ENCODE measurements around the gene CFAP43.

CFAP43 gene

DNA sequence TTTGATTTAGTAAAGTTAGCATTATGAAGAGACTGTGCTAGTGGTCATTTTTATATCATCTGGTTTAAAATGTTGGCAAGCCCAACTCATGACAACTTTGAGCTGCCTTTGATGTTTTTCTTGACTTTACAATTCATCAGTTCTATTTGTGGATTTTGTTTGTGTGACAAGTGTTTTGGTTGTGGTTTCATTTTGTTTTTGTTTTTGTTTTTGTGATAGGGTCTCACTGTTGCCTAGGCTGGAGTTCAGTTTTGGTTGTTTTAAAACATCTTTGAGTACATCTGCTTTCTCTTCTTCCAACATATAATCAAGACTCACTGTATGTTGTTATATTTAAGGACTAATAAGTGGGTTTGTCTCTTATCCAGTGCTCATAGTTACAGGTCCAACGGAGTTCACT, 127.7 kb downstream of the CFAP43 start:
- H3K27ac ChIP-seq (ENCODE audit: low read depth, low read length) = no peak overlapping the region
- H3K9ac ChIP-seq (ENCODE audit: low read length) = no peak overlapping the region
- H3K4me3 ChIP-seq (ENCODE audit: low read depth in 1 of 2, low read length in 2 of 2) = no peak overlapping the region
- H3K27me3 ChIP-seq (ENCODE audit: control insufficient read depth in 1 of 2, insufficient read depth in 2 of 2, low read length in 2 of 2) = no peaks in the 10 kb centered on the region
- H3K4me1 ChIP-seq (ENCODE audit: insufficient read depth, low read length) = no peaks in the 10 kb centered on the region
- H3K9me3 ChIP-seq (ENCODE audit: low read length) = no peaks in the 10 kb centered on the region
- H3K36me3 ChIP-seq (ENCODE audit: insufficient read depth, low read length) = no peaks in the 10 kb centered on the region

DNA sequence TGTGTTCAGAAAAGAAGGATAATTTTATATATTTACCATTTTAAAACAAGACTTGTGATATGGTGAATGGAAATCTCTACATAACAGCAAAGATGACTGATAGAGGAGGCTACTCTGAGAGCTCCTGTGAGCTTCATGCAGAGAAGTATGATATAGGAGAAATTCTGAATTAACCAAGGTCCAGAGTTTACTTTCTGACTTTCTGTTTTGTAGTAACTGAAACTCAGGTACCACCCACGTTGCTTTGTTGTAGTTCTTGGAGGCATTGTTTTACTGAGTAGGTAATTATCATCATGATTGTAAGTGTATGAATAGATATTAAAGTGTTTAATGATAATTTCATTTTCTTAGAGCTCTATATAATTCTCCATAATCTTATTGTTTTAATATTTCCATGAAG, 128.2 kb downstream of the CFAP43 start:
- H3K36me3 ChIP-seq (ENCODE audit: insufficient read depth, low read length) = no peaks in the 10 kb centered on the region
- H3K4me3 ChIP-seq (ENCODE audit: low read depth in 1 of 2, low read length in 2 of 2) = no peak overlapping the region
- no peak overlapping the region for H3K9ac ChIP-seq (ENCODE audit: low read length)
- no peak overlapping the region for H3K27ac ChIP-seq (ENCODE audit: low read depth, low read length)
- H3K9me3 ChIP-seq (ENCODE audit: low read length) = no peaks in the 10 kb centered on the region
- no peaks in the 10 kb centered on the region for H3K4me1 ChIP-seq (ENCODE audit: insufficient read depth, low read length)
- no peaks in the 10 kb centered on the region for H3K27me3 ChIP-seq (ENCODE audit: control insufficient read depth in 1 of 2, insufficient read depth in 2 of 2, low read length in 2 of 2)

DNA sequence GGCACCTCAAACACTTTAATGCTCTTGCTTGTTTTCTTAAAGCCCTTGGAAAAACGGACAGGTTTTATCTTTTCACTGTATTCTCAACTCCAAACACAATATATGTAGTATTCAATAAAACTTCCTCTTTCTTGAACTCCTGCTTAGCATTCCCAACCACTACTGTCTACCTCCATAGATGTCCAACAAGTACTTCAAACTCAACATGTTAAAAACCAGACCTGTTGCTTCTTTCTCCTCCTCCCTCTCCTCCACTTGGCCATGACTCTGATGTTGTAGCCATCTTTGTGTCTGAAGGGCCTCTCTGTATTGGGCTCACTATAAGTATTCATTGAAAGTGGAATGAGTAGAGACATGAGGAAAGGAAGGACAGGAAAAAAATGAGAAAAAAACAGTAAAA, 130.3 kb downstream of the CFAP43 start:
- Histone ChIP-seq H3K4me3 (ENCODE audit: low read depth in 1 of 2, low read length in 2 of 2) (no peak overlapping the region), H3K27ac (ENCODE audit: low read depth, low read length) (no peak overlapping the region), H3K4me1 (ENCODE audit: insufficient read depth, low read length) (no peaks in the 10 kb centered on the region), H3K27me3 (ENCODE audit: control insufficient read depth in 1 of 2, insufficient read depth in 2 of 2, low read length in 2 of 2) (no peaks in the 10 kb centered on the region), H3K9ac (ENCODE audit: low read length) (no peak overlapping the region), H3K36me3 (ENCODE audit: insufficient read depth, low read length) (no peaks in the 10 kb centered on the region), H3K9me3 (ENCODE audit: low read length) (no peaks in the 10 kb centered on the region)

DNA sequence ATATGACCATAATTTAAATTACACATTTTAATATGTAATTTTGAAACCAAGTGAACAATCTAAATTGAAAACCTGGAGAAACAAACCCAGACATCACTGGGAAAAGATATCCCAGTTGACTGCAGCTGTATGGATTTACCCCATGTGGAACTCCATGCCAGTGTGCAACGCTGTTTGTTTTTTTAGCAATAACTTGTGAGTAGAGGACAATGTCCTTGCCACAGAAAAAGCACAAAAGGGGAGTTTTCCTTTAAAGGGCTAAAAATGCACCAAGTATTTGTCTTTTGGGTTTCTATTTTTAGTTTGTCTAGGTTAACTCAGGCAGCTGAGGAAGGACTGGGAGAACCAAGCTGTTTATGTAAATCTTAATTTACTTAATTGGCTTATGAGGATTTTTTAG, 131.4 kb downstream of the CFAP43 start:
- H3K27ac ChIP-seq (ENCODE audit: low read depth, low read length) = no peak overlapping the region
- no peaks in the 10 kb centered on the region for H3K36me3 ChIP-seq (ENCODE audit: insufficient read depth, low read length)
- H3K27me3 ChIP-seq (ENCODE audit: control insufficient read depth in 1 of 2, insufficient read depth in 2 of 2, low read length in 2 of 2) = no peaks in the 10 kb centered on the region

DNA sequence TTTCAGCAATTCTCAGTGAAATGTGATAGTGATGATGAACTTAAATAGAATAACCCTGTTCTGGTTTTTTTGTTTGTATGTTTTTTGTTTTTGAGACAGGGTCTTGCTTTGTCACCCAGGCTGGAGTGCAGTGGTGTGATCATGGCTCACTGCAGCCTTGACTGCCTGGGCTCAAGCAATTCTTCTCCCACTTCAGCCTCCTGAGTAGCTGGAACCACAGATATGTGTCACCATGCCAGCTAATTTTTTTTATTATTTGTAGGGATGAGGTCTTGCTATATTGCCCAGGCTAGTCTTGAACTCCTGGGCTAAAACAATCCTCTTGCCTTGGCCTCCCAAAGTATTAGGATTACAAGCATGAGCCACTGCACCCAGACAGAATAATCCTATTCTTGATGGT, 132.2 kb downstream of the CFAP43 start:
- H3K36me3 ChIP-seq (ENCODE audit: insufficient read depth, low read length) = no peaks in the 10 kb centered on the region
- H3K4me1 ChIP-seq (ENCODE audit: insufficient read depth, low read length) = no peaks in the 10 kb centered on the region
- no peak overlapping the region for H3K4me3 ChIP-seq (ENCODE audit: low read depth in 1 of 2, low read length in 2 of 2)
- H3K9me3 ChIP-seq (ENCODE audit: low read length) = no peaks in the 10 kb centered on the region
- no peaks in the 10 kb centered on the region for H3K27me3 ChIP-seq (ENCODE audit: control insufficient read depth in 1 of 2, insufficient read depth in 2 of 2, low read length in 2 of 2)
- H3K9ac ChIP-seq (ENCODE audit: low read length) = no peak overlapping the region
- H3K27ac ChIP-seq (ENCODE audit: low read depth, low read length) = no peak overlapping the region

More for the DNA sequence above, 131.4 kb downstream of the CFAP43 start:
- no peaks in the 10 kb centered on the region for H3K9me3 ChIP-seq (ENCODE audit: low read length)
- H3K4me3 ChIP-seq (ENCODE audit: low read depth in 1 of 2, low read length in 2 of 2) = no peak overlapping the region
- H3K9ac ChIP-seq (ENCODE audit: low read length) = no peak overlapping the region
- no peaks in the 10 kb centered on the region for H3K4me1 ChIP-seq (ENCODE audit: insufficient read depth, low read length)

DNA sequence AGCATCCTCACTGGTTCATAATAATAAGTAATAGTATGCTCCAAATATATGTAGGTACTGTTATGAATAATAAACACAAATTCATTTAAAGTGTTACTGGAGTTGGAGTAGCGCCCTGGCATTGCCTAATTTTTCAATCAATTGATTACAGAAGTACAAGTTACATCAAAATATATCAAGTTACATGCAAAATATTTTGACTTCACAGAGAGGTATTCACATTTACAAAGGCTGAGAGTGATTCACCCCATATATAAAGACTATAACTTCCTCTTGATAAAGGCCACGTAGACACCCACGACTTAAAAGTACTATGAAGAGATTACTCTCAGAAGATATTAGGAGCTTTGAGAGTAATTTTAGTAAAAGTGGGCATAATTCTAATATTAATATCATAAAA, 132.9 kb downstream of the CFAP43 start:
- no peak overlapping the region for H3K4me3 ChIP-seq (ENCODE audit: low read depth in 1 of 2, low read length in 2 of 2)
- no peak overlapping the region for H3K9ac ChIP-seq (ENCODE audit: low read length)
- no peaks in the 10 kb centered on the region for H3K36me3 ChIP-seq (ENCODE audit: insufficient read depth, low read length)
- H3K27ac ChIP-seq (ENCODE audit: low read depth, low read length) = no peak overlapping the region
- H3K4me1 ChIP-seq (ENCODE audit: insufficient read depth, low read length) = no peaks in the 10 kb centered on the region
- no peaks in the 10 kb centered on the region for H3K27me3 ChIP-seq (ENCODE audit: control insufficient read depth in 1 of 2, insufficient read depth in 2 of 2, low read length in 2 of 2)
- no peaks in the 10 kb centered on the region for H3K9me3 ChIP-seq (ENCODE audit: low read length)

DNA sequence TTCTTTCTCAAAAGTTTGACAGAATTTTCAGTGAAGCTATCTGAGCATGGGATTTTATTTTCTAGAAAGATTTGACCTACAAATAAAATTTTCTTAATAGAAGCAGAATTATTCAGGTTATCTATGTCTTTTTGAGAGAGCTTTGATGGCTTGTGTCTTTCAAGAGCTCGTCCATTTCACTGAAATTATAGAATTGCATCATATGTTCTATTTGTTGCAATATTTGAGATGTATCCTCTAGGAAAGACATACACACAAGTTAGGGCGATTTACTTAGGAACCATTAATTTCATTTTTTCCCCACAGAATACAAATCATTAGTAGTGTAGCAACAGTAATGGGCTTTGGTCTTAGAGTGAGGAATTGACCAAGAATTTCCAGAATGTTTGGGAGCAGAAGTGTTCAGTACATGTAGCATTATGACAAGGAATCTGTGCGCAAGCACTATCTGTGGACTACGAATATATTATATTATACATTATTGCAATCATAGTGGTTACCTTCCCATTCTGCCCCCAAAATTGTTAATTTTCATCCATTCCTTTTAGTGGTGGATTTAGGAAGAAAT, 133.7 kb downstream of the CFAP43 start:
- H3K4me1 ChIP-seq (ENCODE audit: insufficient read depth, low read length) = no peaks in the 10 kb centered on the region
- no peaks in the 10 kb centered on the region for H3K36me3 ChIP-seq (ENCODE audit: insufficient read depth, low read length)
- H3K27ac ChIP-seq (ENCODE audit: low read depth, low read length) = no peak overlapping the region
- no peaks in the 10 kb centered on the region for H3K9me3 ChIP-seq (ENCODE audit: low read length)
- H3K27me3 ChIP-seq (ENCODE audit: control insufficient read depth in 1 of 2, insufficient read depth in 2 of 2, low read length in 2 of 2) = no peaks in the 10 kb centered on the region
- H3K9ac ChIP-seq (ENCODE audit: low read length) = no peak overlapping the region
- H3K4me3 ChIP-seq (ENCODE audit: low read depth in 1 of 2, low read length in 2 of 2) = no peak overlapping the region

DNA sequence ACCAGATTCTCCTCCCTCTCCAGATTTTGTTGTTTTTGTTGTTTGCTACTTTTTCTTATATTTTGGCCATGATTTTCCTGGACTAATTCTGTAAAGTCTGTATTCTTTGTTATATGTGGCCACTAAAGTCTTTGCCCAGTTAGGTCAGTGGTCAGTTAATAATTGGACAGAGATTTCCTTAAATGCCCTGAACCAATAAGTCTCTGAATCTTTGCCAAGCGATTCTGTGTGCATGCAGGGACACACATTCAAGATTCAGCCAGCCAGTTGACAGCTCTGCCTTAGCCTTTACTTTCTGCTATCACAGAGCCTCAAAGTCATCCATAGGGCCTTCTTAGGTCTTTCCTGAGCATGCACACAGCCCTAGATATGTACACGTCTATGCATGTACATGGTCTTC, 135.5 kb downstream of the CFAP43 start:
- H3K4me3 ChIP-seq (ENCODE audit: low read depth in 1 of 2, low read length in 2 of 2) = no peak overlapping the region
- no peak overlapping the region for H3K27ac ChIP-seq (ENCODE audit: low read depth, low read length)
- no peaks in the 10 kb centered on the region for H3K4me1 ChIP-seq (ENCODE audit: insufficient read depth, low read length)
- H3K9me3 ChIP-seq (ENCODE audit: low read length) = no peaks in the 10 kb centered on the region
- H3K9ac ChIP-seq (ENCODE audit: low read length) = no peak overlapping the region
- H3K27me3 ChIP-seq (ENCODE audit: control insufficient read depth in 1 of 2, insufficient read depth in 2 of 2, low read length in 2 of 2) = no peaks in the 10 kb centered on the region
- H3K36me3 ChIP-seq (ENCODE audit: insufficient read depth, low read length) = no peaks in the 10 kb centered on the region

DNA sequence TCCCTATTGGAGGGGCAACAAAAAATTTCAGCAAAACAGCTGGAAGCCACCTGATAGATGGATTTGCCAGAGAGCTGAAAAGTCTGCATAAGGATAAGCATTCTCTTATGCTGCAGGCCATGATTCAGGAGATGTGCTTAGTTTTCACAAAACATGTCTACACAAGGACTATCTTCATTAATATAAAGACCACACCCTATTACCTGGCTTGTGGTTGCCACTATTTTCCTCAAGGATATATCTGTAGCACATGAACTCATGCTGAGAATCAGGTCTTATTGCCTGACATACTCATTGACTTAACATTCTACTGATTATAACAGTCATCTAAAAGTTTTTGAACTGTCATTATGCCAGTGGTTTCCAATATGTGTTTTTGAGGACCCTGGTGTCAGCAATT, 139.4 kb downstream of the CFAP43 start:
- Histone ChIP-seq H3K4me3 (ENCODE audit: low read depth in 1 of 2, low read length in 2 of 2) (no peak overlapping the region), H3K27ac (ENCODE audit: low read depth, low read length) (no peak overlapping the region), H3K4me1 (ENCODE audit: insufficient read depth, low read length) (no peaks in the 10 kb centered on the region)

DNA sequence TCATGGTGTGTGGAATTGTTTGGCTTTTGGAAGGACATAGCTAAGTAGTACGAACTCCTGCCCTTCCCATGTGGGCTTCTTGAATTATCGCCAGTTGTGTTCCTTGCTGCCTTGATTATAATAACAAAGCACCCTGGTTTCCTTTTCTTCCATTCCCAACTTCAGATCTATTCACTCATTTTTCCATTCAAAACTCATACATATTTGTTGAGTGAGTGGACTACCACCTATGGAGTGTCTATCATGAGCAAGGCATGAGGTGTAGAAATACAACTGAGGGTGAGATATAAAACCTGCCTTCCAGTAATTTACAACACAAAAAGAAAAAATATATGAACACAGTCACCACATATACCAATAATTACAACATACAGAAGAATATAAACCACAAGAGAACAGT, 141.6 kb downstream of the CFAP43 start:
- no peak overlapping the region for H3K27ac ChIP-seq (ENCODE audit: low read depth, low read length)
- no peaks in the 10 kb centered on the region for H3K9me3 ChIP-seq (ENCODE audit: low read length)
- H3K4me3 ChIP-seq (ENCODE audit: low read depth in 1 of 2, low read length in 2 of 2) = no peak overlapping the region
- H3K36me3 ChIP-seq (ENCODE audit: insufficient read depth, low read length) = no peaks in the 10 kb centered on the region
- no peaks in the 10 kb centered on the region for H3K4me1 ChIP-seq (ENCODE audit: insufficient read depth, low read length)
- no peak overlapping the region for H3K9ac ChIP-seq (ENCODE audit: low read length)
- H3K27me3 ChIP-seq (ENCODE audit: control insufficient read depth in 1 of 2, insufficient read depth in 2 of 2, low read length in 2 of 2) = no peaks in the 10 kb centered on the region

More for the DNA sequence above, 139.4 kb downstream of the CFAP43 start:
- Histone ChIP-seq H3K9ac (ENCODE audit: low read length) (no peak overlapping the region), H3K9me3 (ENCODE audit: low read length) (no peaks in the 10 kb centered on the region), H3K36me3 (ENCODE audit: insufficient read depth, low read length) (no peaks in the 10 kb centered on the region), H3K27me3 (ENCODE audit: control insufficient read depth in 1 of 2, insufficient read depth in 2 of 2, low read length in 2 of 2) (no peaks in the 10 kb centered on the region)

DNA sequence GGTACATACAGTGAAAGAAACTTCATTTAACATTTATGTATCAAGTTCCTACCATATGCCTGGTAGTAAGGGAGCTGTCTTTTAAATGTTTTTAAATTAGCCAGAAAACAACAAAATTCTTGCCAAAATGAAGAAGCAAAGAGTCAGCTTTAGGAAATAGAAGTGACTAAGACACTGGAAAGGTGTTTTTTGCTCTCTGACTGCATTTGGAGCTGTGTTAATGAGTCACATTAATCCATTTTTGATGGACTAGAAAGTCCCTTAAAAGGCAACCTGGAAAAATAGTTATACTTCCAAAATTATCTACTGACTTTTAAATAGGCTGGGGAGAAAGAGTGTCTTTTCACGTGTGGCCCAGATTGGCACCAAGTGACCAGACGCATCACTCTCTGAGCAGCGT, 142.5 kb downstream of the CFAP43 start:
- H3K4me1 ChIP-seq (ENCODE audit: insufficient read depth, low read length) = no peaks in the 10 kb centered on the region
- no peak overlapping the region for H3K9ac ChIP-seq (ENCODE audit: low read length)
- no peak overlapping the region for H3K27ac ChIP-seq (ENCODE audit: low read depth, low read length)
- H3K4me3 ChIP-seq (ENCODE audit: low read depth in 1 of 2, low read length in 2 of 2) = no peak overlapping the region
- no peaks in the 10 kb centered on the region for H3K27me3 ChIP-seq (ENCODE audit: control insufficient read depth in 1 of 2, insufficient read depth in 2 of 2, low read length in 2 of 2)
- no peaks in the 10 kb centered on the region for H3K9me3 ChIP-seq (ENCODE audit: low read length)
- H3K36me3 ChIP-seq (ENCODE audit: insufficient read depth, low read length) = no peaks in the 10 kb centered on the region

DNA sequence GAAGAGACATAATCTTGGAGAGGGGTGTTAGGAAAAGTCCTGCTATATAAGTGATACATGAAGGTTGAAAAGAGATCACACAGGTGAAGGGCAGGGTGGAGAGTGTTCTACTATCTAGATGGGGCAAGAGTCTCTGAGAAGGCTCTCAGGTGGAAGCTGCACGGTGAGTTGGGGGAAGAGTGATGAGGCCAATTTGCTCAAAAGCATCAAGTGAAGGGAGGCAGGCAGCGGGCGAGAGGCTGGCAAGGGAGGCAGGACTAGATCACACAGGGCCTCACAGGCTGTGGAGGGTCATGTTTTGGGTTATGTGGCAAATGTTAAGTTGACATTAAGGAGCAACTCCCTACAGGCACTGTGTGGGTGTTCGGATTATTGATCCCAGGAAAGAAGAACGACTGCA, 143.9 kb downstream of the CFAP43 start:
- H3K9ac ChIP-seq (ENCODE audit: low read length) = no peak overlapping the region
- H3K4me1 ChIP-seq (ENCODE audit: insufficient read depth, low read length) = no peaks in the 10 kb centered on the region
- no peak overlapping the region for H3K27ac ChIP-seq (ENCODE audit: low read depth, low read length)
- no peaks in the 10 kb centered on the region for H3K9me3 ChIP-seq (ENCODE audit: low read length)
- no peaks in the 10 kb centered on the region for H3K36me3 ChIP-seq (ENCODE audit: insufficient read depth, low read length)
- no peak overlapping the region for H3K4me3 ChIP-seq (ENCODE audit: low read depth in 1 of 2, low read length in 2 of 2)
- no peaks in the 10 kb centered on the region for H3K27me3 ChIP-seq (ENCODE audit: control insufficient read depth in 1 of 2, insufficient read depth in 2 of 2, low read length in 2 of 2)
